ENCODE results near the gene FBXL17. TPM values are rescaled to one million over a fixed set of nuclear protein-coding genes. Genes with fewer than 3 reads are reported as not detected.
A peak's percentile ranks its signal among the peaks of the same experiment; 100 is the strongest.

Gene FBXL17
- polyA plus RNA-seq, 1 experiment = 5.3 TPM

- no peaks in the 10 kb centered on the region for H3K36me3 ChIP-seq (ENCODE audit: control insufficient read depth, insufficient read depth, low read length)
- no peak for DNase-seq (ENCODE audit: low read depth)
- H3K4me3 ChIP-seq (ENCODE audit: low read depth, low read length) = no peak overlapping the region
- TF ChIP-seq CTCF (IDR thresholded peaks at IDR 0.05; ENCODE audit: insufficient read depth, low read depth, low read length) = no peak
- ChIA-PET POLR2A (no interaction called here), CTCF (no interaction called here)
- no peaks in the 10 kb centered on the region for H3K27me3 ChIP-seq (ENCODE audit: control insufficient read depth, insufficient read depth, low read length)
Observed at GRCh38 chr5:108024986-108025385, 356.9 kb downstream of the FBXL17 start.

GRCh38 chr5:108016101-108016500 is 365.8 kb downstream of the FBXL17 start:
- CTCF ChIA-PET = no interaction called here
- DNase-seq (ENCODE audit: low read depth) = no peak
- Histone ChIP-seq H3K27me3 (ENCODE audit: control insufficient read depth, insufficient read depth, low read length) (no peaks in the 10 kb centered on the region), H3K4me3 (ENCODE audit: low read depth, low read length) (no peak overlapping the region), H3K36me3 (ENCODE audit: control insufficient read depth, insufficient read depth, low read length) (no peaks in the 10 kb centered on the region)
- no peak for TF ChIP-seq CTCF (IDR thresholded peaks at IDR 0.05; ENCODE audit: insufficient read depth, low read depth, low read length)
- POLR2A ChIA-PET = no interaction called here

- POLR2A ChIA-PET = no interaction called here
- Histone ChIP-seq H3K36me3 (ENCODE audit: control insufficient read depth, insufficient read depth, low read length) (no peaks in the 10 kb centered on the region), H3K4me3 (ENCODE audit: low read depth, low read length) (no peak overlapping the region), H3K27me3 (ENCODE audit: control insufficient read depth, insufficient read depth, low read length) (no peaks in the 10 kb centered on the region)
- CTCF ChIA-PET = no interaction called here
- no peak for TF ChIP-seq CTCF (IDR thresholded peaks at IDR 0.05; ENCODE audit: insufficient read depth, low read depth, low read length)
- DNase-seq (ENCODE audit: low read depth) = no peak
Observed at GRCh38 chr5:108006791-108007190, 375.1 kb downstream of the FBXL17 start.

GRCh38 chr5:108003178-108003577 is 378.7 kb downstream of the FBXL17 start:
- TF ChIP-seq CTCF (IDR thresholded peaks at IDR 0.05; ENCODE audit: insufficient read depth, low read depth, low read length) = no peak
- ChIA-PET POLR2A (no interaction called here), CTCF (no interaction called here)
- DNase-seq (ENCODE audit: low read depth) = peak; percentile 9
- no peaks in the 10 kb centered on the region for H3K36me3 ChIP-seq (ENCODE audit: control insufficient read depth, insufficient read depth, low read length)
- no peak overlapping the region; the same call in 1 of the 2 replicates for H3K4me3 ChIP-seq (ENCODE audit: low read depth, low read length)
- H3K27me3 ChIP-seq (ENCODE audit: control insufficient read depth, insufficient read depth, low read length) = no peaks in the 10 kb centered on the region

GRCh38 chr5:108001222-108001621 is 380.7 kb downstream of the FBXL17 start:
- Histone ChIP-seq H3K4me3 (ENCODE audit: low read depth, low read length) (no peak overlapping the region), H3K36me3 (ENCODE audit: control insufficient read depth, insufficient read depth, low read length) (no peaks in the 10 kb centered on the region), H3K27me3 (ENCODE audit: control insufficient read depth, insufficient read depth, low read length) (no peaks in the 10 kb centered on the region)
- no peak for DNase-seq (ENCODE audit: low read depth)
- TF ChIP-seq CTCF (IDR thresholded peaks at IDR 0.05; ENCODE audit: insufficient read depth, low read depth, low read length) = no peak
- POLR2A ChIA-PET = no interaction called here
- CTCF ChIA-PET = no interaction called here
